ENCODE measurements around the gene OCIAD1. TPM values are rescaled to one million over a fixed set of nuclear protein-coding genes. Genes with fewer than 3 reads are reported as not detected.

Gene OCIAD1
- total RNA-seq, 1 donor: 78.2 TPM

DNA sequence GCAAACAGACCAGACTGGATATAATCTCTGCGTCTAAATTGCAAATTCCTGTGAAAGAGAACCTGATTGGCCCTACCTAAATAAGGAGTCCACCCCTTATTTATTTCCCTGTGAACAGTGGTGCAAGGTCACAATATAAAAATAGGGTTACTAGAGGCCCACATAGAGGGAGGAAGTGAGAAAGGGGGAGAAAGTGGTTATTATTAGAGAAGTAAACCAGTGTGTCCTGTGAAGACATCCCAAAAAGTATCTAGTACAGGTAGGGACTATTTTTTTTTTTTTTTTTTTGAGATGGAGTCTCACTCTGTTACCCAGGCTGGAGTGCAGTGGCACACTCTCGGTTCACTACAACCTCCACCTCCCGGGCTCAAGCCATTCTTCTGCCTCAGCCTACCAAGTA, 35.8 kb upstream of the OCIAD1 start:
- no peak overlapping the region for H3K4me3 ChIP-seq (ENCODE audit: insufficient read depth, low read length)
- H3K36me3 ChIP-seq (ENCODE audit: insufficient read depth, low read length): no peaks in the 10 kb centered on the region
- no peaks in the 10 kb centered on the region for H3K9me3 ChIP-seq (ENCODE audit: low read depth, low read length)
- H3K4me1 ChIP-seq (ENCODE audit: insufficient read depth, low read length): no peaks in the 10 kb centered on the region
- no peak overlapping the region for H3K27ac ChIP-seq (ENCODE audit: low read depth, low read length)
- no peak for TF ChIP-seq CTCF (IDR thresholded peaks at IDR 0.05; ENCODE audit: extremely low read depth, low read depth, low read length)
- no peaks in the 10 kb centered on the region for H3K27me3 ChIP-seq (ENCODE audit: insufficient read depth, low read length)
- H4K20me1 ChIP-seq (ENCODE audit: insufficient read depth, low read length): no peaks in the 10 kb centered on the region
- no peaks in the 10 kb centered on the region for H3K79me2 ChIP-seq (ENCODE audit: insufficient read depth, low read length)
- H3K4me2 ChIP-seq (ENCODE audit: insufficient read depth, low read length): no peak overlapping the region
- H2AFZ ChIP-seq (ENCODE audit: low read length): no peak overlapping the region
- DNase-seq (ENCODE audit: insufficient read length, low spot score, missing footprints): no peak

- no peak overlapping the region for H3K27ac ChIP-seq (ENCODE audit: low read depth, low read length)
- no peaks in the 10 kb centered on the region for H3K27me3 ChIP-seq (ENCODE audit: insufficient read depth, low read length)
- TF ChIP-seq CTCF (IDR thresholded peaks at IDR 0.05; ENCODE audit: extremely low read depth, low read depth, low read length): no peak
- no peaks in the 10 kb centered on the region for H4K20me1 ChIP-seq (ENCODE audit: insufficient read depth, low read length)
- no peak overlapping the region for H3K4me2 ChIP-seq (ENCODE audit: insufficient read depth, low read length)
- H2AFZ ChIP-seq (ENCODE audit: low read length): no peak overlapping the region
- H3K4me1 ChIP-seq (ENCODE audit: insufficient read depth, low read length): peaks cover under 1% of the 10 kb centered on the region
- no peaks in the 10 kb centered on the region for H3K79me2 ChIP-seq (ENCODE audit: insufficient read depth, low read length)
- H3K4me3 ChIP-seq (ENCODE audit: insufficient read depth, low read length): no peak overlapping the region
- H3K9me3 ChIP-seq (ENCODE audit: low read depth, low read length): no peaks in the 10 kb centered on the region
- no peaks in the 10 kb centered on the region for H3K36me3 ChIP-seq (ENCODE audit: insufficient read depth, low read length)
- no peak for DNase-seq (ENCODE audit: insufficient read length, low spot score, missing footprints)
Observed at GRCh38 chr4:48796191-48796926, 34.5 kb upstream of the OCIAD1 start.

DNA sequence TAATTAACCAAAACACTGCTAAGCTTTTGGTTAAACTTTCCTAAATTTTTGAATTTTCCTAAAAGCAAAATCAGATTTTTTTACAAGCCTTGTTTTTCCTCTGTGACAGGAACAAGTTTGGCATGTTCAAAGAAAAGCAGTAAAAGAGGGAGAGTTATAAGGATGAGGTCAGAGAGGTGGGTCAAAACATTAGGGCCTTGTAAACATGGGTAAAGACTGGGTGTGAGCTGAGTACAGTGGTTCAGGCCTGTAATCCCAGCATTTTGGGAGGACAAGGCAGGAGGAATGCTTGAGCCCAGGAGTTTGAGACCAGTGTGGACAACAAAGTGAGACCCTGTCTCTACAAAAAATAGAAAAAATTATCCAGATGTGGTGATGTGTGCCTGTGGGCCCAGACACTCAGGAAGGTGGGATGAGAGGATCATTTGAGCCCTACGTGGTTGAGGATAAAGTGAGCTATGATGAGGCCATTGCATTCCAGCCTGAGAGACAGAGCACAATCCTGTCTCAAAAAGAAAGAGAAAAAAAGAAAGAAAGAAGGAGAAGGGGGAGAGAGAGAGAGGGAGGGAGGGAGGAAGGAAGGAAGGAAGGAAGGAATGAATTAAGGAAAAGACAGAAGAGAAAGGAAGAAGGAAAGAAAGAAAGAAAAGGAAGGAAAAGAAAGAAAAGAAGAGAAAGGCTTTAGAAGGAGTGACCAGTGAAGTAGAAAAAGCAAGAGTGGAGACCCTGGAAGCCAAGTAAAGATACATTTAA, 33.8 kb upstream of the OCIAD1 start:
- H3K27me3 ChIP-seq (ENCODE audit: insufficient read depth, low read length): no peaks in the 10 kb centered on the region

More for the DNA sequence above, 33.8 kb upstream of the OCIAD1 start:
- Histone ChIP-seq H3K4me1 (ENCODE audit: insufficient read depth, low read length) (peaks cover 5% of the 10 kb centered on the region), H3K9me3 (ENCODE audit: low read depth, low read length) (no peaks in the 10 kb centered on the region), H3K4me3 (ENCODE audit: insufficient read depth, low read length) (no peak overlapping the region), H3K36me3 (ENCODE audit: insufficient read depth, low read length) (no peaks in the 10 kb centered on the region), H3K27ac (ENCODE audit: low read depth, low read length) (no peak overlapping the region), H2AFZ (ENCODE audit: low read length) (no peak overlapping the region), H3K79me2 (ENCODE audit: insufficient read depth, low read length) (no peaks in the 10 kb centered on the region), H3K4me2 (ENCODE audit: insufficient read depth, low read length) (no peak overlapping the region), H4K20me1 (ENCODE audit: insufficient read depth, low read length) (no peaks in the 10 kb centered on the region)
- TF ChIP-seq CTCF (IDR thresholded peaks at IDR 0.05; ENCODE audit: extremely low read depth, low read depth, low read length): no peak
- DNase-seq (ENCODE audit: insufficient read length, low spot score, missing footprints): no peak

Measured in osteoblast (primary cell).